T-helper 2 cell treated with Interferon-gamma antibody and Interleukin-4, amounts not matched to agents 5 μg/mL and 100 μg/mL, for 36 hours (primary cell): ENCODE measurements around the gene MARK2.

Source experiments
- DNase-seq: peaks from one replicate; pipeline ENCODE4 v3.0.0; 2021; ENCODE audit warnings: low spot score
- H3K27ac Mint-ChIP-seq: one replicate; pipeline ENCODE4 v1.8.0; 2021; ENCODE audit warnings: mild to moderate bottlenecking, mixed read lengths
- H3K27me3 Mint-ChIP-seq: one replicate; pipeline ENCODE4 v1.8.0; 2021; ENCODE audit warnings: low read depth, mixed read lengths
- H3K36me3 Mint-ChIP-seq: one replicate; pipeline ENCODE4 v1.8.0; 2021; ENCODE audit warnings: low read depth, mixed read lengths
- H3K4me1 Mint-ChIP-seq: one replicate; pipeline ENCODE4 v1.8.0; 2021; ENCODE audit warnings: low read depth, mixed read lengths
- H3K4me3 Mint-ChIP-seq: one replicate; pipeline ENCODE4 v1.8.0; 2022; ENCODE audit warnings: mild to moderate bottlenecking, moderate library complexity, mixed read lengths
- H3K9me3 Mint-ChIP-seq: one replicate; pipeline ENCODE4 v1.8.0; 2021; ENCODE audit warnings: mixed read lengths

MARK2 gene

DNA sequence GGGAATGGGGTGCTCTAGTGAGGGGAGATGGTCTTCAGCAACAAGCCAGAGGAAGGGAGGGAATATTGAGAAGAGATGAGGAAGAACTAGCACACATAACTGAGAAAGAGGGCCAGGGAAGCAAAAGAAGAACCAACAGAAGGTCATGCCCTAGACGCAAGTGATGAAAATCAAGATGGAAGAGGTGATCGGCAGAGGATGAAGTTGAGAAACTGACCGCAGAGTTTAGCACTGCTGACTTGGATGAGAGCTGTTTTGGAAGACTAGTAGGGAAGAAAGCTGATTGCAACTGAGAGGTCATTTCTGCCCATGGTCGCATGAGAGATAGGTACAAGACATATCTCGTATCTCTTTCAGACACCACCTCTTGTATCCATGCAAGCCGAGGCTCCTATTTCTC lies 22.7 kb upstream of the MARK2 start:
- no peak overlapping the region for H3K27ac Mint-ChIP-seq
- H3K27me3 Mint-ChIP-seq: no peaks in the 10 kb centered on the region
- H3K4me3 Mint-ChIP-seq: no peak overlapping the region
- peaks cover 36% of the 10 kb centered on the region for H3K36me3 Mint-ChIP-seq
- DNase-seq: no peak
- H3K4me1 Mint-ChIP-seq: peaks cover 20% of the 10 kb centered on the region
- no peaks in the 10 kb centered on the region for H3K9me3 Mint-ChIP-seq

DNA sequence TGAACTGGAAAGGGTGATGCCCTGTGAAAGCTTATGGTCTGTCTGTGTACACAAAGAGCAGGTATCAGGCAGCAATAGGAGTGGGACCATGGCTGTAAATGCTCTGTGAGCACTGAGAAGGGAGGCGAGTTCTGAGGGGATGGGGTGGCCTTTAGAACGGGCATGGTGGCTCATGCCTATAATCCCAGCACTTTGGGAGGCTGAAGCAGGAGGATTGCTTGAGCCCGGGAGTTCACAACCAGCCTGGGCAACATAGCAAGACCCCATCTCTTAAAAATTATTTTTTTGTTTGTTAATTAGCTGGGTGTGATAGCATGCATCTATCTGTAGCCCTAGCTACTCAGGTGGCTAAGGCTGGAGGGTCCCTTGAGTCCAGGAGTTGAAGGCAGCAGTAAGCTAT lies 22.2 kb upstream of the MARK2 start:
- peaks cover 39% of the 10 kb centered on the region for H3K36me3 Mint-ChIP-seq
- no peak overlapping the region for H3K27ac Mint-ChIP-seq
- H3K4me1 Mint-ChIP-seq: peaks cover 20% of the 10 kb centered on the region
- H3K27me3 Mint-ChIP-seq: no peaks in the 10 kb centered on the region
- no peaks in the 10 kb centered on the region for H3K9me3 Mint-ChIP-seq
- H3K4me3 Mint-ChIP-seq: no peak overlapping the region
- no peak for DNase-seq

DNA sequence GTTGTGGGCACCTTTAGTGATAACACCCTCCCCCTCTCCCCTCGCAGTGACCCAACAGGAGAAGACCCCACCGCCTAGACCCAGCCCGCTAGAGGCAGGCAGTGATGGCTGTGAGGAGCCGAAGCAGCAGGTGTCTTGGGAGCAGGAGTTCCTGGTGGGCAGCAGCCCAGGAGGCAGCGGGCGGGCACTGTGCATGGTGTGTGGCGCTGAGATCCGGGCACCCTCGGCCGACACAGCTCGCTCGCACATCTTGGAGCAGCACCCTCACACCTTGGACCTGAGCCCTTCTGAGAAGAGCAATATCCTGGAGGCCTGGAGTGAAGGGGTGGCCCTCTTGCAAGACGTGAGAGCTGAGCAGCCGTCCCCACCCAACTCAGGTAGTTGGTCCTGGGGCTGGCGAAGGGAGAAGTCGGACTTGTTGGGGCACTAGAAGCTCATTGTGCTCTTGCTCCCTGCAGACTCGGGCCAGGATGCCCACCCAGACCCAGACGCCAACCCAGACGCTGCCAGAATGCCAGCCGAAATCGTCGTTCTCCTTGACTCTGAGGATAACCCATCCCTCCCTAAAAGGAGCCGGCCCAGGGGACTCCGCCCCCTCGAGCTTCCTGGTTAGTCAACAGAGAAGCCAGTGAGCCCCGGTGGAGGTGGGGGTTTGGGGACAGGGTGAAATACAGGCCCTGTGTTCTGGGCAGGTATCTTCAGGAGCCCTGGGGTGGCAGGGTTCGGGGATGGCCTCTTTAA lies 21.0 kb upstream of the MARK2 start:
- no peak overlapping the region for H3K27ac Mint-ChIP-seq
- H3K9me3 Mint-ChIP-seq: no peaks in the 10 kb centered on the region
- H3K4me3 Mint-ChIP-seq: no peak overlapping the region
- DNase-seq: no peak
- peaks cover 46% of the 10 kb centered on the region for H3K36me3 Mint-ChIP-seq
- H3K27me3 Mint-ChIP-seq: no peaks in the 10 kb centered on the region
- peaks cover 20% of the 10 kb centered on the region for H3K4me1 Mint-ChIP-seq

DNA sequence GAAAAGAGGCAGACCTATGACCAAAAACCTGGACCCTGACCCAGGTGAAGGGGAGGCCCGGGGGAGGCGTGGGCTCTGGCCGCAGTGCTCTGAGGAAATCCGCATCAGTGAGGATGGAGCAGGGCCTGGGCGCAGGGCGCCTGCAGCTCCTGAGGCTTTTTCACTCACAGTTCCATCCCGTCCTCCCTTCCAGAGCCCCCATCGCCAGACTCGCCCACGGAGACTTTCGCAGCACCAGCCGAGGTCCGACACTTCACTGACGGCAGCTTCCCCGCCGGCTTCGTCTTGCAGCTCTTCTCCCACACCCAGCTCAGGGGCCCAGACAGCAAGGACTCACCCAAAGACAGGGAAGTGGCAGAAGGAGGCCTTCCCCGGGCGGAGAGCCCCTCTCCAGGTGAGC lies 20.3 kb upstream of the MARK2 start:
- Mint-ChIP-seq H3K9me3 (no peaks in the 10 kb centered on the region), H3K36me3 (peaks cover 50% of the 10 kb centered on the region), H3K4me1 (peaks cover 22% of the 10 kb centered on the region), H3K27me3 (no peaks in the 10 kb centered on the region), H3K27ac (no peak overlapping the region), H3K4me3 (no peak overlapping the region)
- no peak for DNase-seq

DNA sequence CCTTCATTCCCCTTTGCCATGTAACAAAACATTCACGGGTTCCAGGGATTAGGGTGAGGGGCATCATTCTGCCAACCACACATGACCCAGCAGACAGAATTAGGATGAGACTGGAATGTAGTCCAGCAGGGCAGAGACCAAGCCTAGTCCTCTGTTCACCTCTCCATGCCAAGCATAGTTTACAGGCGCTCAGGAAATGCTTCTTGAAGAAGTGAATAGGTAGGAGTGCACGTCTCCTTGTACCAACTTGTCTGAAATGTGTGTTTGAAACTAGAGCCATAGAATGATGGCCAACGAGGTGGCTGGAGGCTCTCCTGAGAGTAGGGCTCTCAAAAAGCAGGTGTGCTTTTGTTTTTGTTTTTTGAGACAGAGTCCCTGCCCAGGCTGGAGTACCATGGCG lies 17.5 kb upstream of the MARK2 start:
- peaks cover 55% of the 10 kb centered on the region for H3K36me3 Mint-ChIP-seq
- no peak overlapping the region for H3K4me3 Mint-ChIP-seq
- no peaks in the 10 kb centered on the region for H3K27me3 Mint-ChIP-seq
- DNase-seq: no peak
- H3K27ac Mint-ChIP-seq: no peak overlapping the region
- no peaks in the 10 kb centered on the region for H3K9me3 Mint-ChIP-seq
- H3K4me1 Mint-ChIP-seq: peaks cover 2% of the 10 kb centered on the region

DNA sequence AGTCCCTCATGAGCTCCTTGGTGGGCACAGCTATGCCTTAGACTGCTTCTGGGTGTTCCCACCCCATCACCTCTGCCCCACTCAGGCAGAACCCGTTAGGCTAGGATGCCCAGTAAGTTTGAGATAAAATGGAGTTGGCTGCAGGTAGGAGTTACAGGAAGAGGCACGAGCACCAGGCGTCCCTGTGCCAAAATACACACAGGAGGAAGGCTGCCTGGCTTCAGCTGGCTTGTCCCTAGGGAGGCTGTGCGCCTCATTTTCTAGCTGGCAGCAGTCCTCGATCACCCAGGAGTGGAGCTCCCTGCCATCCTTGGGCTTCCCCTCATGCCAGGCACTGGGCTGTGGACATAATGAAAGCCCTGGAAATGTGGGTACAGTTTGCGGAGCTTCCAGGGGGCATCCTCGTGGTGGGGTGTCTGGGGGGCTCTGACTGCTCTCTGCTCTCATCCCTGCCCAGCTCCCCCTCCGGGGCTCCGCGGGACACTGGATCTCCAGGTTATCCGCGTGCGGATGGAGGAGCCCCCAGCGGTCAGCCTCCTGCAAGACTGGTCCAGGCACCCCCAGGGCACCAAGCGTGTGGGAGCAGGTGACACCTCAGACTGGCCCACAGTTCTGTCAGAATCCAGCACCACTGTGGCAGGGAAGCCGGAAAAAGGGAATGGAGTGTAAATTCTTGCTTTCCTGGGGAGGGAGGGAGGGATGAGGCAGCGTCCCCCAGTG lies 12.3 kb upstream of the MARK2 start:
- Mint-ChIP-seq H3K36me3 (peaks cover 41% of the 10 kb centered on the region), H3K27ac (no peak overlapping the region), H3K27me3 (no peaks in the 10 kb centered on the region), H3K4me3 (no peak overlapping the region), H3K4me1 (peaks cover 2% of the 10 kb centered on the region), H3K9me3 (no peaks in the 10 kb centered on the region)
- no peak for DNase-seq

DNA sequence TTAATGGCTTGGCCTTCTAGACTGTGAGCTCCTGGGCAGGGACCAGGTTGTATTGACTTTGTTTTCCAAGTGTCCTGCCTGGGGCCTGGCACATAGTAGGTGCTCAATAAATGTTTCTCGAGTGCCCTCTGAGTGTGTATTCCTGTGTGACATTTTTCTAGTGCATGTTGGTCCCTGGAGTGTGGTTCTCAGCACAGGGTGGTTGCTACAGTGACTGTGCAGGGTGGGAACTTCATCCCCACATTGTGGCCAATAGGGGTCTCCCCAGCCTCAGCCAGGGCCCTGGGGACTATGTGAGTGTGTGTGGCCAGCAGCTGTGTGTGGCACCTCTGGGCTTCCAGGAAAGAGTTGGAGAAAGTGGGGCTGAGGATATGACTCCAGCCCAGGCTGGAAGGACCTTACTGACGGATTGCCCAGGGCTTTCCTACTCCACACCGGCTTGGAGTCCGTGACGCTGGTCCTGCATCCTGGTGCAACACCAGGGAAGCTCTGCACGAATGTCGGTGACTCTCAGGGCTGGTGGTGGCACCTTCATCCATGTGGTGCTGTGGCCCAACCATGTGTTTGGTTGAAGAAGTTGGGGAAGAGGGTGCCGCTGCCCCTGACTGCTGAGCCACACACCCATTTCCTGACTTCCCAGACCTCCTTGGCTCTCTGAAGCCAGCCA lies 9.0 kb upstream of the MARK2 start:
- Mint-ChIP-seq H3K4me3 (no peak overlapping the region), H3K9me3 (no peaks in the 10 kb centered on the region), H3K27ac (no peak overlapping the region), H3K4me1 (no peaks in the 10 kb centered on the region), H3K27me3 (no peaks in the 10 kb centered on the region), H3K36me3 (peaks cover 20% of the 10 kb centered on the region)
- DNase-seq: no peak

DNA sequence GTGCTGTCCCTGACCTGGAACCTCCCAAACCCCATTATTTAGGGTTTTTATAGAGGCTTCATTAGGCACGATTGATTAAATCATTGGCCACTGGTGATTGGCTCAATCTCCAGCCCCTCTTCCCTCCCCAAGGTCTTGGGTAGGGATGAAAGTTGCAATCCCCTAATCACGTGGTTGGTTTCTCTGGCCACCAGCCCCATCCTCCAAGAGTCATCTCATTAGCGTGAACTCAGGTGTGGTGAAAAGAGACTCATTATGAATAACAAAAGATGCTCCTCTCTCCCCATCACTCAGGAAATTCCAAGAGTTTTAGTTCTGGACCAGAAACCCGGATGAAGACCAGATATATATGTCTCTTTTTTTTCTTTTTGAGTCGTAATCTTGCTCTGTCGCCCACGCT lies 7.6 kb upstream of the MARK2 start:
- Mint-ChIP-seq H3K36me3 (peaks cover 14% of the 10 kb centered on the region), H3K27ac (no peak overlapping the region), H3K4me3 (no peak overlapping the region), H3K27me3 (no peaks in the 10 kb centered on the region), H3K9me3 (no peaks in the 10 kb centered on the region), H3K4me1 (no peaks in the 10 kb centered on the region)
- DNase-seq: no peak

DNA sequence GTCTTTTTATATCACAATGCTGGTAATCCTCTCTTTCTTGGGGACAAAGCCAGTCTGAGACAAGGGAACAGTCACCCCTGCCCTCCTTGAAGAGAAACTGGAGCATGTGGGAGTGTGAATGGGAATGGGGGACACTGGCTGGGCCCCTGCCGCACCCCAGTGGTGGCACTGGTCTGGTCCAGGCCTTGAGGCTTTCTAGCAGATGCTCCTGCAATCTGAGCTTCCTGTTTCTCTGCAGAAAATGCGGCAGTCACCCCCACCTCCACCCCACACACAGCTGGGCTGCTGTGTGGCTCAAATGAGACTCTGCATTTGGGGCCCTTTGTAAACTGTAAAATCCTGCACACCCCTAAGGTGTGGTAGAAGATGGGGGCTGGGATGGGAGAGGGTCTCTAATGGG lies 6.6 kb upstream of the MARK2 start:
- no peak for DNase-seq
- Mint-ChIP-seq H3K36me3 (peaks cover 11% of the 10 kb centered on the region), H3K27ac (no peak overlapping the region), H3K27me3 (no peaks in the 10 kb centered on the region), H3K4me1 (peaks cover 5% of the 10 kb centered on the region), H3K4me3 (no peak overlapping the region), H3K9me3 (no peaks in the 10 kb centered on the region)

DNA sequence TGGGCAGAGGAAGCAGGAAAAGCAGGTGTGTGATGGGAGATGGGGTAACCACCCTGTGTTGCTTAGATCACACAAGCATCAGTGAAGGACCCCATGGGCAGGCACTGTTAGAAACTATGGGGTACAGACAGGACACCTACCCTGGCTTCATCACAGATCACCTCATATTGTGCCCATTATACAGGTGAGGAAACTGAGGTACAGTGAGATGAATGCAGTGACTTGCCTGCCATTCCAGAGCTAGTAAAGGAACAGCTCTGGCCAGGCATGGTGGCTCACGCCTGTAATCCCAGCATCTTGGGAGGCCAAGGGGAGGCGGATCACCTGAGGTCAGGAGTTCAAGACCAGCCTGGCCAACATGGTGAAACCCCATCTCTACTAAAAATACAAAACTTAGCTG lies 5.9 kb upstream of the MARK2 start:
- no peaks in the 10 kb centered on the region for H3K9me3 Mint-ChIP-seq
- DNase-seq: no peak
- no peak overlapping the region for H3K27ac Mint-ChIP-seq
- peaks cover 8% of the 10 kb centered on the region for H3K4me1 Mint-ChIP-seq
- H3K4me3 Mint-ChIP-seq: no peak overlapping the region
- peaks cover 6% of the 10 kb centered on the region for H3K36me3 Mint-ChIP-seq
- no peaks in the 10 kb centered on the region for H3K27me3 Mint-ChIP-seq

DNA sequence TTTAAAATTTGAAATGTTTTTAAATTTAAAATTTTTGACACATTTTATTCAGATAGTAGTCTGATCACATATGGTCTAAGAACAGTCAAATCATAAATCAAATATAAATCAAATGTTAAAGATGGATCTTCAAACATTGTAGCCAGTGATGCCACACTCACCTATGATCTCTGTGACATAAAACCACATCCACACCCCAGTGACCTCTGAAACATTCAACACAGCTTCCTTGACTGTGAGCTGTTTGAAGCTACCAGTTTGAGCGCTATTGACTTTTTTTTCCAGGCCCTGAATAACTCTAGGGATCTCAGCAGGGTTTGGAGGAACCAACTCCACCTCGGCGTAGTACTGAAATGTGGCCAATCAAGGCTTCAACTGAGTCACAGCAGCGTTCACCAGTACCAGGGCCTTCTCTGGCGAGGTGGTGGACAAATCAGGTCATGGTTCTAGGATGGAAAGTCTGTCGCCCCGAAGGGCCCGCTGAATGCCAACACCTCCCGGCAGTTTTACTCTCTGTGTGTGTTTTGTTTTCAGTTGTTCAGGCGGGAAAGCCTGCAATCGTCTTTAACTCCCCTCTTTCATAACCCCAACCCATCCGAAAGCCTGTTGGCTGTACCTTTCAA lies 4.3 kb upstream of the MARK2 start:
- H3K27ac Mint-ChIP-seq: no peak overlapping the region
- no peaks in the 10 kb centered on the region for H3K9me3 Mint-ChIP-seq
- no peak for DNase-seq
- H3K27me3 Mint-ChIP-seq: no peaks in the 10 kb centered on the region
- H3K36me3 Mint-ChIP-seq: peaks cover under 1% of the 10 kb centered on the region
- no peak overlapping the region for H3K4me3 Mint-ChIP-seq
- H3K4me1 Mint-ChIP-seq: peaks cover 11% of the 10 kb centered on the region

DNA sequence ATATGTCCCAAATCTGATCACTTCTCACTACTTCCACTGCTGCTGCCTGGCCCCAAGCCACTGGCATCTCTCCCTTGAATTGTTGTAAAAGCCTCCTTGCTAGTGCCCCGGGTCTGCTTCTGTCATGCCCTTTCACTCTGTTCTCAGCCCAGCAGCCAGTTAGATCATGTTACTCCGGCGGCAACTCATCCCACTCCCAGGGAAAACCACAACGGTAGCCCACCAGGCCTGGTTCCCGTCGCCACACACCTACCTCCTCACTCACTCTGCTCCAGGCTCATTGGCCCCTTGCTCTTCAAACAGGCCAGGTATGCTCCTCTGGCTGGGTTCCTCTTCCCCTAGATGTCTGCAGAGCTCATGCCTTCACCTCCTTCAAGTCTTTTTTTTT lies 3.8 kb upstream of the MARK2 start:
- H3K27ac Mint-ChIP-seq: no peak overlapping the region
- peaks cover 5% of the 10 kb centered on the region for H3K36me3 Mint-ChIP-seq
- H3K4me1 Mint-ChIP-seq: peaks cover 13% of the 10 kb centered on the region
- no peak overlapping the region for H3K4me3 Mint-ChIP-seq
- no peak for DNase-seq
- no peaks in the 10 kb centered on the region for H3K27me3 Mint-ChIP-seq
- no peaks in the 10 kb centered on the region for H3K9me3 Mint-ChIP-seq

DNA sequence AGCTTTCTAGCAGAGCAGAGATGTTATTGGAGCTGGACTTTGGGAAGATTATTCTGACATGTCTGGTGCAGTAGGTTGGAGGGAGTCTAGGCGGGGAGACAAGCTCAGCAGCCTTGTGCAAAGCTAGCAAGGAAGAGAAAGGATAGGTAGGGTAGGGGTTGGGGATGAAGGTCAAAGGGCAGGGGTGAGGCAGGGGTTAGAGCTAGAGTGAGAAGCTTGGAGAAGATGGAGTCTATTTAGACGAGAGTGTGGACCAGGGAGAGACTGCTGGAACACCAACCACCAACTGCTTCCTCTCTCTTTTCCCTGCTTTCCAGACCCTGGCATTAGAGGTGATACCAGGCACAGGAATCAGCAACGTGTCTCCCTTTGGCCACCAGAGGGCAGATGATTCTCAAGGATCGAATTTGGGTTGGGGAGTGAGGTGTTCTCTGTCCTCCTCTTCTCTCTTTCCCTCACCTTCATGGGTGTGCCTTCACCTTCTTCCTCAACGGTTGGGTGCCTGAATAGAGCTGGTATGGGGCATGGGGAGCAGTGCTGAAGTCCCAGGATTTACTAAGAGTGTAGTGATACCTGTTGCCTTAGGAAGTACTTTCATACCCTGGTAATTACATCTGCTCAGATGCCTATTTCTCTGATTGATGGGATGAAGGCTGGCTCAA lies 1.8 kb upstream of the MARK2 start:
- Mint-ChIP-seq H3K4me3 (peak overlapping the region; percentile 82), H3K27ac (peak overlapping the region; percentile 79), H3K9me3 (no peaks in the 10 kb centered on the region), H3K27me3 (no peaks in the 10 kb centered on the region), H3K4me1 (peaks cover 31% of the 10 kb centered on the region), H3K36me3 (peaks cover 17% of the 10 kb centered on the region)
- DNase-seq: peak; percentile 66

DNA sequence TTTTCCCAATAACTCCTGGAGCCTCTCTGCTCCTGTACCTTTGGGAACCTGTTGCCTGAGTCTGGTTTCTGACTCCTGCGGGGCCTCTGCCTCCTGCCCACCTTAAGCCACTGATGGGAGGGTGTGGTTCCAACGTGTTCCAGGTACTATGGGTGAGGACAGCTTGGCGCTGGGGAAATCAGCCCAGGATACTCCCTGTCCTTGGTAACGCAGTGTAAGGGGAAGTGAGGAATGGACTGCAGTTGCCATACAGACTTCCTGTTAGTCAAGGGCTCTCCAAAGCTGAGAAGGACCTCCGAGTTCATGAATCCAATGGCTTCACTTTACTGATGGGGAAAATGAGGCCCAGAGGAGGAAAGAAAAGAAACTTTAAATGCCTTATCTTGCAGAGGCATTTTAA lies 1.2 kb upstream of the MARK2 start:
- no peaks in the 10 kb centered on the region for H3K9me3 Mint-ChIP-seq
- H3K36me3 Mint-ChIP-seq: peaks cover 20% of the 10 kb centered on the region
- peaks cover 32% of the 10 kb centered on the region for H3K4me1 Mint-ChIP-seq

More for the DNA sequence above, 1.2 kb upstream of the MARK2 start:
- Mint-ChIP-seq H3K27ac (peak overlapping the region; percentile 79), H3K27me3 (no peaks in the 10 kb centered on the region), H3K4me3 (peak overlapping the region; percentile 82)
- no peak for DNase-seq
